Uterus (tissue), 4 donors: ENCODE results near the gene MYO1B. TPM values are rescaled to one million over a fixed set of nuclear protein-coding genes. Genes with fewer than 3 reads are reported as not detected.

Experiments used
- DNase-seq, 2 donors: peaks; one replicate each; pipeline ENCODE4 v3.0.0-alpha.2; 2019 to 2020
- H3K27ac ChIP-seq, 2 donors: fragments of 200-600 bp; sonication (generic); 1 replicate in 1 of 2; 2 replicates in 1 of 2; pipeline ENCODE4 v1.5.1; 2016 to 2018
- H3K27me3 ChIP-seq, 2 donors: fragments of 200-600 bp; sonication (generic); one replicate each; pipeline ENCODE4 v1.5.1; 2018 to 2019; ENCODE audit warnings: control low read depth in 1 of 2
- H3K36me3 ChIP-seq, 2 donors: fragments of 200-600 bp; sonication (generic); one replicate each; pipeline ENCODE4 v1.5.1; 2019; ENCODE audit warnings: control low read depth in 1 of 2
- H3K4me1 ChIP-seq, 2 donors: fragments of 200-600 bp; sonication (generic); one replicate each; pipeline ENCODE4 v1.5.1; 2018 to 2019; ENCODE audit warnings: control low read depth in 1 of 2
- H3K4me3 ChIP-seq, 2 donors: fragments of 200-600 bp; sonication (generic); 1 replicate in 1 of 2; 2 replicates in 1 of 2; pipeline ENCODE4 v1.5.1; 2018 to 2019; ENCODE audit warnings: mild to moderate bottlenecking in 1 of 2
- H3K9me3 ChIP-seq, 2 donors: fragments of 200-600 bp; sonication (generic); one replicate each; pipeline ENCODE4 v1.5.1; 2019; ENCODE audit warnings: control low read depth in 1 of 2
- POLR2A ChIP-seq, 2 donors: fragments of 450-650 bp; IDR thresholded peaks; one replicate each; pipeline ENCODE4 v1.6.1; 2016; ENCODE audit warnings: antibody characterized with exemption in 2 of 2, mild to moderate bottlenecking in 1 of 2, moderate library complexity in 1 of 2
- intact Hi-C: fragments of 100-400 bp; cut with DNase I; formaldehyde crosslinking; loops from one replicate; pipeline ENCODE4 v1.15.1; 2023; ENCODE audit warnings: low total_unique reads
- total RNA-seq, 4 donors: library from RNA; depleted of rRNA in 3 of 4; stranded (reverse); fragments of >200 nt in 3 of 4; gene quantifications; one replicate each; pipeline versions ENCODE4 v1.1.0 to v1.2.4, GENCODE V29; 2014 to 2023
- TF ChIP-seq, protein P1 (sequence below), 4 experiments: fragments of 200-600 bp in 2 of 4; fragments of 450-650 bp in 2 of 4; sonication (generic) in 2 of 4; IDR thresholded peaks; one replicate each; pipeline ENCODE4 v1.5.1; 2016 to 2019; ENCODE audit warnings: antibody characterized with exemption in 4 of 4, mild to moderate bottlenecking in 2 of 4, moderate library complexity in 1 of 4
- donor health status: DM: yes; HTN: yes; CAD: no.

MYO1B gene
- total RNA-seq, 4 donors from 2014 or later = 10.3 to 169 (median 29.5) TPM

DNA sequence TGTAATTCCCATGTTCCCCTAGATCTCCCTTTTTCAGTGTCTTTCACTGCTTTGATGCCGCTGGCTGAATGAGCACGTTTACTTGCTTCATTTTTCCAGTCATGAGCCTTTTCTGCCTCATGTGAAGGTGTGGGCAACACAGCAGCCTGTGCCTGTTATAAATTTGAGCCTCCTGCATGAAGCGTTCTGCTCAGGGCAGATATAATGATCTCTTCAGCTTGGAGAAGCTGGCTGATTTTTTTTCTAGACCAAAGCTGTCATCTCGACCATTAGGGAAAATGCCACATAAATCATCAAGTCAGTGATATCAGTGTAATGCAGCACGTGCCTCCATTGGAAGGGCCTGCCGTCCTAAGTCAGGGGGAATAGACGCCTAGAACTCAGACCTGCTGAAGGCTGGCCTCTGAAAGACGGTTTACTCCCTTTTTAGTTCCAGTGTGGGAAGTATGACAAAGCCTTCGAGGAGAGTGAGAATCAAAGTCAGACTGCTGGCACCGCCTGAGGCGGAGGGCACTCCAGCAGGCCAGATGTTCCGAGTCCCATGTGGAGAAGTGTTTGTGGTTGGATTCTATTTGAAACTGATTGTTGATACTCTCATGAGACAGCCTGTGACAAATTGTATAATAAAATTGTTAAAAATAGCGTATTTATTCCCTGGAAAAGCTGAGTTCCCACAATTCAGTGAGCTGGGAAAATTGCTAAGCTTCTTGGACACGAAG lies 196.5 kb downstream of the MYO1B start:
- no peaks in the 10 kb centered on the region for H3K27me3 ChIP-seq
- TF ChIP-seq, protein P1, sequence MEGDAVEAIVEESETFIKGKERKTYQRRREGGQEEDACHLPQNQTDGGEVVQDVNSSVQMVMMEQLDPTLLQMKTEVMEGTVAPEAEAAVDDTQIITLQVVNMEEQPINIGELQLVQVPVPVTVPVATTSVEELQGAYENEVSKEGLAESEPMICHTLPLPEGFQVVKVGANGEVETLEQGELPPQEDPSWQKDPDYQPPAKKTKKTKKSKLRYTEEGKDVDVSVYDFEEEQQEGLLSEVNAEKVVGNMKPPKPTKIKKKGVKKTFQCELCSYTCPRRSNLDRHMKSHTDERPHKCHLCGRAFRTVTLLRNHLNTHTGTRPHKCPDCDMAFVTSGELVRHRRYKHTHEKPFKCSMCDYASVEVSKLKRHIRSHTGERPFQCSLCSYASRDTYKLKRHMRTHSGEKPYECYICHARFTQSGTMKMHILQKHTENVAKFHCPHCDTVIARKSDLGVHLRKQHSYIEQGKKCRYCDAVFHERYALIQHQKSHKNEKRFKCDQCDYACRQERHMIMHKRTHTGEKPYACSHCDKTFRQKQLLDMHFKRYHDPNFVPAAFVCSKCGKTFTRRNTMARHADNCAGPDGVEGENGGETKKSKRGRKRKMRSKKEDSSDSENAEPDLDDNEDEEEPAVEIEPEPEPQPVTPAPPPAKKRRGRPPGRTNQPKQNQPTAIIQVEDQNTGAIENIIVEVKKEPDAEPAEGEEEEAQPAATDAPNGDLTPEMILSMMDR (IDR thresholded peaks at IDR 0.05) = no peak
- no peak for TF ChIP-seq POLR2A (IDR thresholded peaks at IDR 0.05)
- H3K9me3 ChIP-seq = no peaks in the 10 kb centered on the region
- no peaks in the 10 kb centered on the region for H3K36me3 ChIP-seq
- no peak overlapping the region for H3K4me3 ChIP-seq
- peak; percentile 15 to 23 for DNase-seq
- H3K27ac ChIP-seq = peak overlapping the region in 1 of 2 donors; percentile 59
- no peaks in the 10 kb centered on the region for H3K4me1 ChIP-seq
- intact Hi-C loops = no loop called here

DNA sequence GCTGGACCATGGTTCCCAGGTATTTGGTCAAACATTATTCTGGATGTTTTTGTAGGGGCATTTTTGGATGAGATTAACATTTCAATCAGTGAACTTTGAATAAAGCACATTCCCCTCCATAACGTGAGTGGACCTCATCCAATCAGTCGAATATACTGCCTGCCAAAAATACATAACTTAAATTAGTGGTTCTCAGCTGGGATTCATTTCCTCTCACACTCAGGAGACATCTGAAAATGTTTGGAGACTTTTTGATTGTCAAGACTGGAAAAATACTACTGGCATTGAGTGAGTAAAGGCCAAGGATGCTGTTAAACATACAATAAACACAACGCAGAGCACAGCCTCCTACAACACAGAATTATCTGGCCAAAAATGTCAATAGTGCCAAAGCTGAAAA lies 198.2 kb downstream of the MYO1B start:
- Histone ChIP-seq H3K4me3 (no peak overlapping the region), H3K27ac (peak overlapping the region in 1 of 2 donors; percentile 7), H3K4me1 (no peaks in the 10 kb centered on the region), H3K9me3 (no peaks in the 10 kb centered on the region), H3K27me3 (no peaks in the 10 kb centered on the region), H3K36me3 (no peaks in the 10 kb centered on the region)
- TF ChIP-seq, protein P1 (IDR thresholded peaks at IDR 0.05) = no peak
- no peak for TF ChIP-seq POLR2A (IDR thresholded peaks at IDR 0.05)
- intact Hi-C loops = no loop called here
- DNase-seq = no peak

DNA sequence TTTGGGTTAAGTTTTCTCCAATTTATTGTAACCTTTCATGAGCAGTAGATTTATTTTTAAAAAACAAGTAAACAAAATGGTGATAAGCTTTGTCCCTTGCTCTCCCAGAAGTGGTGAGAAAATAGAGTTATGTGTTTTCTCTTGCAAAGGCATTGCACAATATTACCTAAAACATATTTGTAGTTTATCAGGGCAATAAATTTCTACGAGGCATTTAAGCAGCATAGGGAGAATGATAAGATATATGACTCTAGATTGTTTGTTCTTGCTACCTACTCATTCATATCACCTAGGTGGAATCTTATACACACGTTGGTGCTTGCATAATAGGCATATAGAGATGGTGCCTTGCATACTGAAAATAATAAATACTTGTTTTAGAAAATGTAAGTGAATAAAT lies 201.7 kb downstream of the MYO1B start:
- H3K36me3 ChIP-seq = no peaks in the 10 kb centered on the region
- DNase-seq = no peak
- intact Hi-C loops = no loop called here
- no peak for TF ChIP-seq POLR2A (IDR thresholded peaks at IDR 0.05)
- TF ChIP-seq, protein P1 (IDR thresholded peaks at IDR 0.05) = no peak
- no peak overlapping the region for H3K27ac ChIP-seq
- no peaks in the 10 kb centered on the region for H3K4me1 ChIP-seq
- no peaks in the 10 kb centered on the region for H3K27me3 ChIP-seq
- no peaks in the 10 kb centered on the region for H3K9me3 ChIP-seq
- no peak overlapping the region for H3K4me3 ChIP-seq

DNA sequence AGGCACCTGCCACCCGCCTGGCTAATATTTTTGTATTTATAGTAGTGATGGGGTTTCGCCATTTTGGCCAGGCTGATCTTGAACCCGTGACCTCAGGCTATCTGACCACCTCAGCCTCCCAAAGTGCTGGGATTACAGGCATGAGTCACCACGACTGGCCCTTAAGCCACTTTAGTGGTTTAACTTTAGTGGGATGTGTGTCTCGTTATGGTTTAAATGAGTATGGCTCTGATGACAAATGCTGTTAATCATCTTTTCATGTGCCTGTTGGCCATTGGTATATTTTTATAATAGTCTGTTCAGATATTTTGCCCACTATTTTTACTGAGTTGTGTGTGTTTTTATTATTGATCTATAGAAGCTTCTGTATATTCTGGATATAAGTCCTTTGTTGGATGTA lies 205.9 kb downstream of the MYO1B start:
- DNase-seq = no peak
- Histone ChIP-seq H3K36me3 (no peaks in the 10 kb centered on the region), H3K27ac (no peak overlapping the region), H3K27me3 (no peaks in the 10 kb centered on the region), H3K4me1 (no peaks in the 10 kb centered on the region), H3K9me3 (no peaks in the 10 kb centered on the region), H3K4me3 (no peak overlapping the region)
- no peak for TF ChIP-seq POLR2A (IDR thresholded peaks at IDR 0.05)
- TF ChIP-seq, protein P1 (IDR thresholded peaks at IDR 0.05) = no peak
- intact Hi-C loops = no loop called here

DNA sequence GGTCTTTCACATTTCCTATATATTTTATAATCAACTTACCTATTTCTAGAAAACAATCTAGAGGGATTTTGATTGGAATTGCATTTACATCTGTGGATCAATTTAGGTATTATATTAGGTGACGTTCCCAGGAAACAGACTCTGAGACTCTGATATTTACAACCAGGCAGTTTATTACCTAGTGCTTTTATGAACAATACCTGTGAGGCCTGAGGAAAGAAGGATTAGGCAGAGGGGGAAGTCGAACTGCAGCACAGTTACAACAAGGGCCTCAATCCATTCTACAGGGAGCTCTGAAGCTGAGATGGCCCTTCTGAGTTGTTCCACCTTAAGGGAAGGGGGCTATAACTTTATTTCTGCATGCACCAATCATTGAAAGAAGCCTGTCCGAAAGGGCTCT lies 206.9 kb downstream of the MYO1B start:
- no peak for TF ChIP-seq POLR2A (IDR thresholded peaks at IDR 0.05)
- TF ChIP-seq, protein P1 (IDR thresholded peaks at IDR 0.05) = no peak
- H3K27ac ChIP-seq = no peak overlapping the region

More for the DNA sequence above, 206.9 kb downstream of the MYO1B start:
- no peaks in the 10 kb centered on the region for H3K9me3 ChIP-seq
- no peaks in the 10 kb centered on the region for H3K27me3 ChIP-seq
- no peak overlapping the region for H3K4me3 ChIP-seq
- DNase-seq = no peak
- no peaks in the 10 kb centered on the region for H3K36me3 ChIP-seq
- H3K4me1 ChIP-seq = no peaks in the 10 kb centered on the region
- intact Hi-C loops = no loop called here
